NB4 (cell line): ENCODE results near the gene CLEC2A.

Experiments used
- CTCF ChIP-seq: IDR thresholded peaks from one replicate; pipeline ENCODE4 v1.5.1; 2012; ENCODE audit warnings: low read depth, low read length
- MAX ChIP-seq: IDR thresholded peaks from 2 replicates; pipeline ENCODE4 v1.6.1; 2011; ENCODE audit warnings: low read depth, low read length
- MYC ChIP-seq: IDR thresholded peaks from 2 replicates; pipeline ENCODE4 v1.6.1; 2011; ENCODE audit warnings: low read depth, low read length
- POLR2A ChIP-seq: IDR thresholded peaks from 2 replicates; pipeline ENCODE4 v1.6.1; 2011; ENCODE audit warnings: mild to moderate bottlenecking; ENCODE audit not compliant: insufficient read length; ENCODE audit errors: extremely low read depth

- TF ChIP-seq POLR2A (no peak), CTCF (no peak), MAX (no peak), MYC (no peak)
These were observed at the start of gene CLEC2A for GRCh38 chr12:9932270-9932669.
